GM18868 (cell line): ENCODE measurements around the gene GLMP.
A peak's percentile ranks its signal among the peaks of the same experiment; 100 is the strongest.

Experiments
- ATAC-seq: cut with Tn5 transposase; IDR thresholded peaks from one replicate; pipeline ENCODE4 v1.9.1; 2021; ENCODE audit warnings: mild to moderate bottlenecking, moderate library complexity; ENCODE audit not compliant: unreplicated experiment

The GLMP gene

DNA sequence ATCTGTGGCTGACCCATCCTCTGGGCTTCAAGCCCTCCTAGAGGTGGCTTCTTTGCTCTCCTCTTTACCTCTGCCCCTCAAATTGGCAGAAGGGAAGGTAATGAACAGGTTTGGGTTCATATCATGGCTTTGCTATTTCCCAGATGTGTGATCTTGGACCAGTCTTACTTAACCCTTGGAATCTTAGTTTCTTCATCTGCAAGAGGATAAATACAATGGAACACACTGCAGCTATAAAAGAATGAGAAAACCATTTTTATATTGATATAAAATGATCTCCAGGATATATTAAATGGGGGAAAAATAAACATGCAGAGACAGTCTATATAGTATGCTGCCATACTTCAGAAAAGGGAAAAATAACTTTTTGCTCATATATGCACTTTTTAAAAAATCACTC lies 5.6 kb downstream of the GLMP start:
- no peak for ATAC-seq

DNA sequence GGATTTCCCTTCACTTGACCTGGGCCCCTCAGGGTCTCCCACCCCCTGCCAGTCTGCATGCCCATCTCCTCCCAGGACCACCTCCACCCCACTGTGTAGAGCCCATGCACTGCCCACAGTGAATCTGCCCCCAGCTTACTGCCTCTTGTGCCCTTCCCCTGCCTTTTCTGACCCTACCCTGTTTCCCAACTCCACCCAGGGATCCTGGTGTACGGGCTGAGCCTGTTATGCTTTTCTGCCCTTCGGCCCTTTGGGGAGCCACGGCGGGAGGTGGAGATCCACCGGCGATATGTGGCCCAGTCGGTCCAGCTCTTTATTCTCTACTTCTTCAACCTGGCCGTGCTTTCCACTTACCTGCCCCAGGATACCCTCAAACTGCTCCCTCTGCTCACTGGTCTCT lies 9.4 kb downstream of the GLMP start:
- no peak for ATAC-seq

DNA sequence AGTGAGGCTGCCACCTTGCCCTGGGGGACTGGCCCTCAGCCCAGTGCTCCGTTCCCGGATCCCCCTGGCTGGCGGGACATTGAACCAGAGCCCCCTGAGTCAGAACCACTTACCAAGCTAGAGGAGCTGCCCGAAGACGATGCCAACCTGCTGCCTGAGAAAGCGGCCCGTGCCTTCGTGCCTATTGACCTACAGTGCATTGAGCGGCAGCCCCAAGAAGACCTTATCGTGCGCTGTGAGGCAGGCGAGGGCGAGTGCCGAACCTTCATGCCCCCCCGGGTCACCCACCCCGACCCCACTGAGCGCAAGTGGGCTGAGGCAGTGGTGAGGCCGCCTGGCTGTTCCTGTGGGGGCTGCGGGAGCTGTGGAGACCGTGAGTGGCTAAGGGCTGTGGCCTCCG lies 10.0 kb downstream of the GLMP start:
- no peak for ATAC-seq

DNA sequence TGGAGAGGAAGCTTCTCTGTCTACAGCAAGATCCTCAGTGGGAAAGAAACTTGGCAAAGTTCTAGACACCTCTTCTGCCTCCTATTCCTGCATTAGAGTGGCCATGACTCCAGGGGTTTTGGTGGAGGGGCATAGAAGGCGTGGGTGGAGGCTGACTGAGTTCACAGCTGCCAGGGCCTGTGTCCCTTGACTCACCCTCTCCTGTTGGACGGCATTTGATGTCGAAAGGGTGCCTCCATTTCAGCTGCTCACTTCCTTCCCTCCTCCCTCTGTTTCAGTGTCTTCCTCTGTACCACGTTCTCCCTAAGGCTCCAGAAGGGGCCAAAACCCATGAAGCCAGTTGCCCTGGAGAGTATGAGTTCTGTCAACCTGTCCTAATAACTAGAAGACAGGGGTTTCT lies 10.7 kb downstream of the GLMP start:
- ATAC-seq = no peak

DNA sequence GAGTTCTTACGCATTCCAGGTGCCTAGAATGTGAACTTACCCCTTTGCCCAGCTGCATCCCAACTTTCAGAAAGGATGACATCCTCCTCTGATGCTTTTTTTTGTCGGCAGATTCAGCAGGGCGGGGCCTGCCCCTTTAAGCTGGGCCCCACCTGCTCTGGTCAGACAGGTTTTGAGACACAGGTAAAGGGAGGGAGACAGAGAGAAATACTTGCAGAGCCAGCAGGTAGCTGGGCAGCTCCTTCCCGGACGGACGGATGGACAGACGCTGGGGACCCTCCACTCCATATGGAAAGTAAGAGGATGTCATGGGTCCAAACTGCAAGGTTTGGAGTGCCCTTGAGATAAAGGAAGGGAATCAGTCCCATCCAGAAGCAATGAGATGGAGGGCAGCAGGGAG lies 11.4 kb downstream of the GLMP start, which contains the start of gene TMEM79:
Gene TMEM79, plus strand, starts transcription at position 214 of the 400 bp plus-strand sequence. CDS start 902 bp downstream, outside the sequence.
- no peak for ATAC-seq

DNA sequence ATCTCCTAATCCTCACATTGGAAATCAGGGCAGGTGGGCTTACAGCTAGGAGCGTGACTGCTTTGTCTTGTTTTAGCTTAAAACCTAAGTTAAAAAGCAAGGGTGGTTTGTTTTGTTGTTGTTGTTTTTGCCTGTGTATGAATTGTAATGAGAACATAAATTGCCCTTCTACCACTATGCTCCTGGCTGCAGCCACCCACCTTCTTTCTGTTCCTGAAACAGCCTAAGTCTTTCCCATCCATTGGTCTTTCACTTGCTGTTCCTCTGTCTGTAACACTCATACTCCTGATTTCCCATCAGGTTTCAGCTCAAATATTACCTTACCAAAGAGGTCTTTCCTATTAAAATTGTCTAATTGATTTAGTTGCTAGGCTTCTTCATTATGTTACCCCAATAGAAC lies 12.0 kb downstream of the GLMP start:
- no peak for ATAC-seq

DNA sequence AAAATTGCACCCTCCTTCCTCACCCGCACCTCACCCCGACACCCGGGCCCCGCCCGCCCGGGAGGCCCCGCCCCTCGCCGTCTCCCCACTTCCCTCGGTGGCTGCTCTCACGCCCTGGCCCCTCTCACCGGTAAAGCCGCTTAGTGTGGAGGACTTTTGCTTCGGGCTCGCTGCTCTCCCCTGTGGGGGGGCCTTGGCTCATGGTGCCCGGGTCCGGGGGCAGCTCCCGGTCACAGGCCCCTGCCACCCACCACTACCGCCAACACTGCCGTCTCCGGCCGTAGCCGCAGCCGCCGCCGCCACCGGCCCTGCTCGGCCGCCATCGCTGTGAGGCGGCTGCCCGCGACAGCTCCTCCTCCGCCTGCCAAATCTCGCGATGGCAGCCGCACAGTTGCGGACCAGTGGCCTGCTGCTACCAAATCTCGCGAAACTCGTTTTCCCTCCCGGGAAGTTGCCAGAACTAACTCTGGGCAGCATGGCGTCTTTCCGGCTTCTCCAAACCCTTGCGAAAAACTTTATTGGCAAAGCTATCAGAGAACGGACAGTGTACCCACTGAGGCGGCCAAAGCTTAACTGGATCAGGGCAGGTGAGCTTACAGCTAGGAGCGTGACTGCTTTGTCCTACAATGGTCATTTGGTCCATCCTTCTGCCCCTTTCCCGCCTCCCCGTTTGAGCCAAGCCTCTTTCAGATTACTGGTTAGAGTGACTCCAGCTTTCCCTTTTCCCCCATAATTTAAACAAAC lies 12.8 kb downstream of the GLMP start, which contains the start of gene SMG5:
Gene SMG5, minus strand, starts transcription at position 347 of the 744 bp plus-strand sequence. Its CDS starts 145 bp downstream, at position 202.
- peak; percentile 80 for ATAC-seq

DNA sequence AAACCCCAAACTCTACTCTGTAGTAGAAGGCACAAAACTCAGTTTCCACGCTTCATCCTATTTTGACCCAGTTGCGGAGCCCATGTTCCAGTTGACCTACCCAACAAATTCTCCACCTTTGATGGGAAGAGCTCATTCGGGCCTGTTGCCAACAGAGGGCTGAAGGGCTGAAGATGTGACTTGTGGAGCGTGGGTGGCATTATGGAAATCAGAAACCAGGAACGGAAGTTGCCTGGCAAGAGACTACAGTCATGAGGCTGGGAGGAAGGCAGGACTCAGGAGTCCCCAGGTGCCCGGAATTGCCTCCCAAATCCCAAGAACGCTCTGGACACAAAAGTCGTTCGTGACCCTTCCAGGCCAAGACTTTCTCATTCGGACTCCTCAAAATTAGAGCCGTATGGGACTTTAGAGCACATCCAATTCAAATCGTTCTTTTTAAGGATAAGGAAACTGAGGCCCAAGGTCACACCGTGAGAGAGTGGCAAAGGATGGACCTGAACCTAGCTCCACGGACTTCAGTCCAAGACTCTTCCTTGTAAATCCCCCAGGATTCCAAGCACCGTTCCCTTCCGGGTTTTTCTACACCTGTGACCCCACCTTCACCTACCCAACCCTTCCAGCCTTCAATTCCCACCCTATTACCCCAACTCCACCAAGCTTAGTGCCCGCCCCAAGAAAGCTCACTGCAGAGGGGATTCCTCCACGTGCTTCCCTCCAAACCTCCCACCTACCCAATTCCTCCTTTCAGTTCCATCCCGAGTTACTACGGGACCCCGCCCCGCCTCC lies 13.6 kb downstream of the GLMP start:
- no peak for ATAC-seq

DNA sequence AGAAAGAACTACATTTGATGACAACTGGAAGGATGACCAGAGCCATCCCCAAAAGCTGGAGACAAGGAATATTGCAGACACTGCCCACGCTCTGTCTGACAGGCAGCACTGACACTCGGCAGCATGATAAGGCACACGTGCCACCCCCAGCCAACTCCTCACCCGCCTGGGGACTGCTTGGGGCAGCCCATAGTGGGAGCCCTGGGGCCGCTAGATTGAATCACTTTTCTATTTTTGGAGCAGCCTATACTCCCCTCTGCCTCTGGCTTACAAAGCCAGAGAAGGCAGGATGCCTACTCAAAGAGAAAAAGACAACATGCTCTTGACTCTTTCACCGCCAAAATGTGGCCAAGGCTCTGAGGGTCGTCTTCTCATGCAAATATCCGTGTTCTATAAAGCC lies 14.2 kb downstream of the GLMP start:
- peak; percentile 64 for ATAC-seq

DNA sequence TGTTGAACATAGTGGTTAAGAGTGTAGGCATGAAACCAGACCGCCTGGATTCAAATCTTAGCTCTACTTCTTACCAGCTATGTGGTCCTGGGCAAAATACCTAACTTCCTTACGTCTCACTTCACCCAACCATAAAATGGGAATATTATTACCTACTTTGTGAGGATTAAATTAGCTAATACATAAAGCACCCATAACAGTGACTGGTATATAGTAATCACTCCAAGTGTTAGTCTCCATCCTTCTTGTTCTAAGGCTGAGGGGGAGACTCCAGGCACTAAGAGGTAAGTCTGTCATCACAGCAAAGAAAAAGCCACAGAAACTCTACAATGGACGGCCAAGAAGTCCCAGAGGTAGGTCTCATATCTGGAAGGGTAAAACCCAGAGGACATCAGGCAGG lies 15.6 kb downstream of the GLMP start:
- no peak for ATAC-seq

DNA sequence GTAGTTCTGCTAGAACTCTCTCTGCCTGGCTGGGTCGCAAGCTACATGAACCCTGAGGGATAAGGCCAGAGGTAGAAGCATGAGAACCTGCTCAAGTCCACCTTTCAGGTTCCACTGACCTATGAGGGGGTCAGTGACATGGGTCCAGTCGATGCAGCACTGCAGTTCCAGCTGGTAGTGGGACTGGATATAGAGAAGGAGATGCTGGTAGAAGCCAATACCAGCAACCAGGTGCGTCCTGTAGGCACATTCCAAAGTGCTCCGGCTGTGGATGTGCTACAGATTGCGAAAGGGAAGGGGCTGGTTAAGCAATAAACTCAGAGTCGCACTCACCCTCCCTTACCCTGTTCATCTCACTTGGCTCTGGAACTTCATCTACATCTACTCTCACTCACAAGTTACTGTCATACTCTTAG lies 18.5 kb downstream of the GLMP start:
- ATAC-seq = no peak

DNA sequence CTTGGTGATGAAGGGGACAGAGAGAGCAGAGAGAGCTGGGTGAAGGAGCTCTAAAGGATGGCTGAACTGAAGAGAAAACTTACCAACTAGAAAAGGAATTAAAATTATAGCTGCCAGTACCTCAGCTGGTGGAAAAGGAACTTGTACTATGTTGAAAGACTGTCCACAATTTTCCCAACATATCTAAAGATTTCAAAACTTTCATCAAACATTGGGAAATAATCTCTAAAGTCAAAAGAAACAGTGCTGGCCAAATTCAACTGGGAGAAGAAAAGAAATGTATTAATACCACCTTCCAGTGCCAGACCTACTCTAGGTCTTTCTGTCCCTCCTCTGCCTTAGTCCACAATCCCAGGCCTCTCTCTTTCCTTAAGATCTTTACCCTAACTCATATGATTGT lies 18.9 kb downstream of the GLMP start:
- ATAC-seq = no peak

DNA sequence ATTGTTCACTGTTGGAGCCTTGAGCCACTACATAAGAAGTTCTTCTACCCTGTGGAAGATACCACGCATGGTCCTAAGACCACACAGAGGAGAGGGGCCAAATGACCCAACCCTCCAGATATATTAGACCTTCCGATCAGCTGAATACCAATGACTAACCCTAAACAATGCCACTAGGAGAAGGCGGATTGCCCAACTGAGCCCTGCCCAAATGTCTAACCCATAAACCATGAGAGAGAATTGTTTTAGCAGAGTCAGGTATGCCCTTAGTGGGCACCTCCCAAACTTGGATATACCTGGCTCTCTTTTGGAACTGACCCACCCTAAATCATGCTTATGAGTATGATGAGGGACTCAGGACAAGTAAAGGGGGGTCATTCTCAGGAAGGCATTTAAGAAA lies 25.2 kb downstream of the GLMP start:
- ATAC-seq = no peak

DNA sequence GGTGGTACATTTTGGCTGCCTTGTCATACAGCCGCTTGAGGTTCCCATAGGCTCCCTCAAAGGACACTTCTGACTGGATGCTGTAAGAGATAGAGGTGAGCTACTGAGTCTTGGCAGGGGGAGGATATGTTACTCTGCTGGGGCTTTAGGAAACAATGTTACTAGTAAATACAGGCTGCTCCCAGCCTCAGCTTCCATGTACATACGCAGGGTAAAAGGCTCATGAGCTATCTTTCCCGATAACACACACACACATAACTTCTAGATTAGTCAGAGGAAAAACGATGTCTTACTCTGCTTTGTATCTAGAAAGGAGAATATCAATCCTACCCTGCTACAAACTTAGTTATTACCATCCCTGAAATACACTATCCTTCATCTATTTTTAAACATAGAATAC lies 27.1 kb downstream of the GLMP start:
- no peak for ATAC-seq

DNA sequence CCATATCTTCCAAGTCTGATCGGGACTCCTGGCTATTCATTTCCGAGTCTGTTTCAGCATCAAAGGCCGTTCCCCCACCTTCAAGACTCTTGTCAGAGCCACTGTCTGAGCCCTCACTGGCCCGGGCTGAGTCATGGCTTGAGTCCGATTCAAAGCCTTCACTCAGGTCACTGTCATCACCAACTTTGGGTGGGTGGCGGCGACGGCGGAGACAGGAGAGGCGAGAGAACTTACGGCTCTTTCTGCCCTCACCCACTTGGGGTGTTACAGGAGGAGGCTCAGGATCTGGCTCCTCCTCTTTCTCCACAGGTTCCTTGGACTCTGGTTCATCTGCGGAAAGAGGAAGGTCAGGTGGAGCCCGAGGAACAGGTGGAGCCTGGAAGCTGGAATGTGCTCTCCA lies 29.4 kb downstream of the GLMP start:
- ATAC-seq = no peak

DNA sequence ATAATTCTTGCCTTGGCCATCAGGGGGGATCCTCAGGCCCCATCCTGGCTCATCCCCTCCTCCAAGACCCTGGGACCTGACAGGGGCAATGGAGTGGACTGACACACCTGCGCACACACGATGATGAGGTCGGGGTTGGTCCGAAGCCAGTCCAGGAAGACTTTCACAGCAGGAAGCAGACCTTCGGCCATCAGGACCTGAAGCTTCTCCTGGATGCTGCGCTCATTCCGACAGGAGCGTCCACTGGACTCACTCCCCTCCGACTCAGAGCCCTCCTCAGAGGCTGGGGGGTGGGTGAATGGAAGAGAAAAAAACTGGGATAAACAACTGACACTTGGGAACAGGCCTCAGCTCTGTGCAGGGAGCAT lies 32.2 kb downstream of the GLMP start:
- ATAC-seq = no peak

DNA sequence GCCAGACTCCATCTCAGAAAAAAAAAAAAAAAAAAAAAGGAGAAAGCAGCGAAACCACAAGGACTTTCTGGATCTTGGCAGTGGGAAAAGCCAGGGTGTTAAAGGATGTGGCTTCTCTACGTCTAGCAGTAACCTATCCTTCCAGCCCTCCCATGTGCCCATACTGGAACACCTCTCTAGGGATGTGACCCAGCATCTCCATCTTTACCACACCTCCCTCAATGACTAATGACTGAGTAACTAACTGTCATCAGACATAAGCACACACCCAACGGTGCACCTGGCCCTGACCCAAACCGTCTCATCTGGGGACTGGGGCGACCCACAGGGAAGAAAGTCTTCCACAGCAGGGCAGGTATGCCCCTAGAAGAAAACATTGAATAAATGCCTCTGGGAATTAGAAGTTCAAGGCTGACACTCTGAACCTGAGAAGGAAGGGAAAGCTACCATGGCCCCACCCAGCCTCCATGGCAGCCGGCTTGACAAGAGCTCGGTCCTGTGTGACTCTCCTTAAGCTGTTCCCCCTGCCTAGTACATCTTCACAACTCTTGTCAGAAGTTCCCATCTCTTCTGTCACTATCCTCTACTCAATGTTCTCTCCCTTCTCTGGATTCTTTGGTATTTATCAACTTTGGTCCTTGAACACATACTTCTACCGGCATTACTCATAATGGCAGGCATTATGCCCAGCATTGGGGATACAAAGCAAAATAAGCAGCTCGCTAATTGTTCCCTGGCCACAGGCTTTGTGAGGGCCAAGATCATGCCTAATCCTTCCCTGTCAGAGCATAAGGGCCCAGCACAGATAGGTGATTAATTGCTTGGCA lies 32.8 kb downstream of the GLMP start:
- no peak for ATAC-seq

DNA sequence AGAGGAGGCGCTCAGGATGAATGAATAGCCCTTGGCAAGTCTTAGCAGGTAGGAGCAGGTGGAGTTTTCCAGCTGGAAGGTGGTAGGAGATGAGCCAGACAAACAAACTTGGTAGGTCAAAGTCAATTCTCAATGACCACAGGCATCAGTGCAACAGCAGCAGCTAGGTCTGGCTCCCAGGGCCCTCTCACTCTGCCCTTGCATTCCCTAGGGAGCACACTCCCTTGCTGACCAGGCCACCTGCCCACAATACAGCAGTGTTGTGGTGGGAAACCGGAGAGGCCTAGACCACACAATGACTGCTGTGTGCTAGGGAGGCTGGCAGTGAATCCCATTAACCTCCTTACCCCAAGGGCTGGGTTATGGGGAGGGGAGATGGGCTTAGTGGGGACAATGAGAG lies 34.6 kb downstream of the GLMP start:
- ATAC-seq = no peak

DNA sequence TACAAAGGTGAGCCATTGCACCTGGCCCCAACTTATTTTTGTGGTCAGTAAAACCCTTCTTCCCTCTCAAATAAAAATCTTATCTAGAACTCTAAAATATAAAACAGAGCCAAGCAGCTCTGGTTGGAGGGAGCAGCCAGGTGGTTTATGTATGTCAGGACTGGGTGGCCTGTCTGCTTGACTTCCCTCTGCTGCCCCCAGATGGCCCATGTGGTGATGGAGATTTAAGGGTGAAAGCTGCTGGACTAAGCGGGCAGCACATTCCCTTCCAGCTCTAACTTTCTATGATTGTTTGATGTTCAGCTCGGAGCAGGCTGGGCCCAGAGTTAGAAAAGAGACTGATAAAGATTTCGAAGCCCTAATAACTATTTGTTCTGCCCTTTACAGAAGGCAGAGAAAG lies 35.7 kb downstream of the GLMP start:
- ATAC-seq = no peak

DNA sequence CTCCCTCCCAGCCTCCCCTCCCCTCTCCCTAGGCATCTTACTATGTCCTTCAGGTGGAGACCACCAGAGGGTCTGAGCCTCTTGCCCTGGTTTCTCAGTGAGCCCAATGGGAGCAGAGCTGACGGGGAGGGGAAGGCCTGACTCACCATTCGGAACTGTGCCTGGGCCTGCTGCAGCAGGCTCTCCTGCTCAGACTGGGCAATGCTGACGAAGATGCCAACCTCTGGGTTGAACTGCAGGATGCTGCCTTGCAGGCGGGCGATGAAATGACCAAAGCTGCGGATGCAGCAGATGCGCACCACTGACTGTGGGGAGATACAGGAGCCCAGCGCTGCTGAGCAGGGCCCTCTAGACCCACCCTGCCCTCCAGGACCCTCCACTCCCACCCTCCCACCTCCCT lies 36.6 kb downstream of the GLMP start:
- ATAC-seq = no peak

DNA sequence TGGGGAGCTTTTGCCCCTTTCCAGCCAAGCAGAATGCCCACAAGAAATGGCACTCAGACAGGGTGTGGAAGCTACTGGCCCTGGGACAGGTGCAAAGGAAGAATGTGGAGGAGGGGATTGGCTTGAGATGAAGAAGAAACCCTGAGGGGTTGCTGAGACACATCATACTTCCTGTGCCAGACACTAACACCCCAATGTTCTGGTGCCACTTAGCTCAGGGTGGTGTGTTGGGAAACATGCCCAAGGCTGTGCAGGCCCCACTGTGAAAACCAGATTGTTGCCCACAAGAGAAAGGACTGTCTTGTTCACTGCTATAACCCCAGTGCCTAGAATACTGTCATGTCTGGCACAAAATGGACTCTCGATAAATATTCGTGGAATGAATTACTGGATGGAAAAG lies 37.8 kb downstream of the GLMP start:
- no peak for ATAC-seq
